Esophagus squamous epithelium (tissue), 4 donors: ENCODE data around the gene DOCK1.

Experiments used
- POLR2A ChIP-seq, 4 donors: fragments of 450-650 bp; IDR thresholded peaks; one replicate each; pipeline ENCODE4 v1.6.1; 2017; ENCODE audit warnings: antibody characterized with exemption in 4 of 4, mild to moderate bottlenecking in 4 of 4, moderate library complexity in 3 of 4
- TF ChIP-seq, protein P1 (sequence below), 6 experiments: fragments of 450-650 bp in 4 of 6; fragments of 200-600 bp in 2 of 6; sonication (generic) in 2 of 6; IDR thresholded peaks; one replicate each; pipeline ENCODE4 v1.5.1; 2016 to 2019; ENCODE audit warnings: antibody characterized with exemption in 6 of 6, mild to moderate bottlenecking in 4 of 6, moderate library complexity in 4 of 6

DNA sequence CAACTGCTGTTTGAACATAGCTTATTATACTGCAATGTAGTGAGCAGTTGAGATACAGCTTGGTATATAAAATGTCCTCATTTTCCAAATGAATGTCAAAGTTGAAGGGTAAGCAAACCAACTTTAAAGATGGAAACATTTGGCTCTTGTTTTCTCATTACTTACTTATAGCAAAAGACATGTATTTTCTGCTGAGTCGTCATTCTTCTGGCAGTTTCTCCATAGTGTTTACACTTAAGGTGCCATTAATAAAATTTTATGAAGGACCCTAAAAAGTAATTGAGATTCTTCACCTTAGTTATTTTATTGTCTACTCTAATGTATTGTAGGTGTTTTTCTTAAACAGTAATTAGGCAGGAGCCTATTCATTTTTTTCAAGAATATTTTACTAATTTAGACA is 222.6 kb downstream of the DOCK1 start:
- TF ChIP-seq, protein P1, sequence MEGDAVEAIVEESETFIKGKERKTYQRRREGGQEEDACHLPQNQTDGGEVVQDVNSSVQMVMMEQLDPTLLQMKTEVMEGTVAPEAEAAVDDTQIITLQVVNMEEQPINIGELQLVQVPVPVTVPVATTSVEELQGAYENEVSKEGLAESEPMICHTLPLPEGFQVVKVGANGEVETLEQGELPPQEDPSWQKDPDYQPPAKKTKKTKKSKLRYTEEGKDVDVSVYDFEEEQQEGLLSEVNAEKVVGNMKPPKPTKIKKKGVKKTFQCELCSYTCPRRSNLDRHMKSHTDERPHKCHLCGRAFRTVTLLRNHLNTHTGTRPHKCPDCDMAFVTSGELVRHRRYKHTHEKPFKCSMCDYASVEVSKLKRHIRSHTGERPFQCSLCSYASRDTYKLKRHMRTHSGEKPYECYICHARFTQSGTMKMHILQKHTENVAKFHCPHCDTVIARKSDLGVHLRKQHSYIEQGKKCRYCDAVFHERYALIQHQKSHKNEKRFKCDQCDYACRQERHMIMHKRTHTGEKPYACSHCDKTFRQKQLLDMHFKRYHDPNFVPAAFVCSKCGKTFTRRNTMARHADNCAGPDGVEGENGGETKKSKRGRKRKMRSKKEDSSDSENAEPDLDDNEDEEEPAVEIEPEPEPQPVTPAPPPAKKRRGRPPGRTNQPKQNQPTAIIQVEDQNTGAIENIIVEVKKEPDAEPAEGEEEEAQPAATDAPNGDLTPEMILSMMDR (IDR thresholded peaks at IDR 0.05) = no peak
- no peak for TF ChIP-seq POLR2A (IDR thresholded peaks at IDR 0.05)
